HFFc6 (cell line): ENCODE results near the gene INSIG2. TPM values are rescaled to one million over a fixed set of nuclear protein-coding genes. Genes with fewer than 3 reads are reported as not detected.

Experiments used
- DNase-seq: peaks from one replicate; pipeline ENCODE4 v3.0.0-alpha.2; 2018
- H3K27ac Mint-ChIP-seq: 2 replicates; pipeline ENCODE4 v1.8.0; 2020; ENCODE audit warnings: mild to moderate bottlenecking, mixed read lengths
- H3K27me3 Mint-ChIP-seq: 2 replicates; pipeline ENCODE4 v1.8.0; 2021; ENCODE audit warnings: mild to moderate bottlenecking, moderate library complexity, mixed read lengths; ENCODE audit not compliant: insufficient read depth
- H3K36me3 Mint-ChIP-seq: 2 replicates; pipeline ENCODE4 v1.8.0; 2021; ENCODE audit warnings: low read depth, mixed read lengths
- H3K4me1 Mint-ChIP-seq: 2 replicates; pipeline ENCODE4 v1.8.0; 2020; ENCODE audit warnings: low read depth, mixed read lengths
- H3K4me3 Mint-ChIP-seq: 2 replicates; pipeline ENCODE4 v1.8.0; 2020; ENCODE audit warnings: mild to moderate bottlenecking, moderate library complexity, mixed read lengths
- H3K9me3 Mint-ChIP-seq: 2 replicates; pipeline ENCODE4 v1.8.0; 2020; ENCODE audit warnings: mild to moderate bottlenecking, mixed read lengths
- CTCF ChIP-seq: fragments of 200-600 bp; sonication (generic); IDR thresholded peaks from 2 replicates; pipeline ENCODE4 v1.5.0; 2021; ENCODE audit warnings: antibody characterized with exemption, mild to moderate bottlenecking
- total RNA-seq, 6 experiments: library from RNA; stranded (reverse); fragmentation: NEBNext Ultra II Directional; extraction: Animal tissue kit (Norgen Biotek cat#: 25700); gene quantifications; 2 replicates in 1 of 6; 3 replicates in 5 of 6; pipeline ENCODE4 v1.2.3, GENCODE V29; 2021

The INSIG2 gene
- total RNA-seq, 6 experiments from 2014 or later = 9.6 to 12.2 (median 10.1) TPM

- Mint-ChIP-seq H3K36me3 (no peaks in the 10 kb centered on the region), H3K27me3 (peaks cover 14% of the 10 kb centered on the region), H3K27ac (no peak overlapping the region), H3K4me3 (no peak overlapping the region), H3K4me1 (peaks cover 6% of the 10 kb centered on the region), H3K9me3 (no peaks in the 10 kb centered on the region)
- no peak for TF ChIP-seq CTCF
- DNase-seq = no peak
Observed at GRCh38 chr2:118065921-118066511, 22.3 kb upstream of the INSIG2 start.

GRCh38 chr2:118077636-118078247, 10.5 kb upstream of the INSIG2 start:
- peaks cover 32% of the 10 kb centered on the region for H3K27me3 Mint-ChIP-seq

DNA sequence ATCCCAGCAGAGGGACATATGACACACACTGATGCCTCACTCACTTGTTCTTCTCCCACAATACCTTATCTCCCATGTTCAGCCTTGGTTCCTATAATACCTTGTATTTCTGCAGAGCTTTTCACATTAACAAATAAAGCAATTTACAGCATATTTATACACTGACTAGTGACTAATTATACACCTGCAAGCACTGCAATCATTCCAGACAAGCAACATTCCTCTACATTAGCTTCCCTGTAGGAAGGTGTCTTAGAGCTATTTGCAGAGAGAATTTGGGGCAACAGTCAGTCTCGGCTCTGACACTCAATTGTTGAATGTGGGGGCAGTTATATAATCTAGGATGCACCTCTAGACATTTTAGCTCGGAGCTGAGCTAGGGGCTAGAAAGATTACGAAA, 9.5 kb upstream of the INSIG2 start:
- Mint-ChIP-seq H3K4me3 (no peak overlapping the region), H3K4me1 (no peaks in the 10 kb centered on the region), H3K36me3 (no peaks in the 10 kb centered on the region), H3K27ac (no peak overlapping the region), H3K9me3 (no peaks in the 10 kb centered on the region), H3K27me3 (peaks cover 34% of the 10 kb centered on the region)
- TF ChIP-seq CTCF = no peak
- DNase-seq = no peak

More at GRCh38 chr2:118077636-118078247, 10.5 kb upstream of the INSIG2 start:
- no peak overlapping the region for H3K27ac Mint-ChIP-seq
- H3K36me3 Mint-ChIP-seq = no peaks in the 10 kb centered on the region
- H3K4me1 Mint-ChIP-seq = no peaks in the 10 kb centered on the region
- no peak overlapping the region for H3K4me3 Mint-ChIP-seq
- DNase-seq = no peak
- no peak for TF ChIP-seq CTCF
- no peaks in the 10 kb centered on the region for H3K9me3 Mint-ChIP-seq

DNA sequence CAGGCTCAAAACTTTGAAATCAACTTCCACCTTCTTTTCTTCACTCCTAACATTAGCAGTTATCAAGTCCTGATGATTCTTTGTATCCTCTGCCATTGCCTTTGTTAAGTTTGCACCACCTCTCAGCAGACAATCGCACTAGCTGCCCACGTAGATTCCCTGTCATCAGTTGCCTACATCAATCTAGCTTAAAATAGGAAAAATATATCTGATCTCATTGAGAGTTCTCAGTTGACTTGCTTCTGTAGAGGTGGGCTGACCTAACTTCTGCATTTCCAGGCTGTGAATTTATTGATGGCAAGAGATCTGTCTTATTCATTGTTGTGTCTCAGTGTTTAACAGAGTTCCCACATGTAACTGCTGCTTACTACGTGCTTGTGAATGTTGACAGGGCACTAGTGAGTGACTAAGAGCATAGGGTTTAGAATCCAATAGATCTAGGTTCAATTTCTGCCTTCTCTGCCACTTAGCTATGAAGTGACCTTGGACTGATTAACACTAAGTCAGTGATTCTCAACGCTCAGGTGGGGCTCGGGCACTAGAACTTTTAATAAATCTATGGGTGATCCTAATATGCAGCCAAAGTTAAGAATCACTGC, 3.7 kb upstream of the INSIG2 start:
- Mint-ChIP-seq H3K36me3 (no peaks in the 10 kb centered on the region), H3K4me1 (no peaks in the 10 kb centered on the region), H3K27ac (no peak overlapping the region), H3K9me3 (no peaks in the 10 kb centered on the region), H3K4me3 (no peak overlapping the region), H3K27me3 (peaks cover 23% of the 10 kb centered on the region)
- no peak for TF ChIP-seq CTCF
- DNase-seq = no peak

- DNase-seq = no peak
- no peak for TF ChIP-seq CTCF
- H3K36me3 Mint-ChIP-seq = no peaks in the 10 kb centered on the region
- no peaks in the 10 kb centered on the region for H3K9me3 Mint-ChIP-seq
- H3K27me3 Mint-ChIP-seq = peaks cover 16% of the 10 kb centered on the region
- H3K4me1 Mint-ChIP-seq = peaks cover 5% of the 10 kb centered on the region; the same call in 1 of the 2 replicates
- H3K4me3 Mint-ChIP-seq = no peak overlapping the region
- H3K27ac Mint-ChIP-seq = no peak overlapping the region
Observed at GRCh38 chr2:118085173-118086023, 2.9 kb upstream of the INSIG2 start.
